Epidermal melanocyte (primary cell): ENCODE measurements around the gene MCM8.

Experiments
- DNase-seq: peaks from one replicate; pipeline ENCODE4 v3.0.0; 2011; ENCODE audit warnings: low spot score; ENCODE audit not compliant: insufficient read length

MCM8 gene

DNA sequence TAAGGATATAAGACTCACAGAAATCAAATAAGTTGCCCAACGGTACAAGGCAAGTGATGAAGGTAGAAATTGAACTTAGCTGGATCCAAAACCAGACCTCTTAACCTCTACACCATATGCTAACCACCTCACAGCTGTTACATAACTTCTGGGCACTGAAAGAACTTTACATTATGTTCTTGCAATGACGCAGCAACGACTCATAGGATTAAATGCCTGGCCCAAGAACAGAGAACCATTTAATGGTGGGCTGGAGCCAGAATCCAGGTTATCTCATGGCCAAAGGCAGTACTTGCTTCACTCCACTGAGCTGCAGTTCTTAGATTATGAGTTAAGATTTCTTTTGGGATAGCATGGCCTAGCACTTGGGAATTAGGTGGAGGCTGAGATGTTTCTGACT, 4.5 kb upstream of the MCM8 start:
- no peak for DNase-seq

DNA sequence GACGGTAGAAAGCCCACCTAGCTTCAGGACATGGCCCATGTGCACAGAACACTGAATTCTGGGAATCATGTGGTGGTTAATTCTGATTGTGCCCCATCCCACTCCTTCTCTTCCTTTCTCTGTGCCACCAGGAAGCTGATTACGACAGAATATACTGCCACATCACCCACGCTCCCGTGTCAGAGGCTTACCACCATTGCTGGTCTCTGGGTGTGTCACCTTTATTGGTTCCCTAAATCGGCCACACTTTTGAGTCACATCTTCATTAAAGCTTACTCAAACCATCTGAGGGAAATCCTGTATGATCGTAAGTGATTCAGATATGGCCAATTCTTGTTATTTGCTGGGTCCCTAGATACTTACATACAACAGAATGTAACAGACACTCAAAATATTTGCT, 3.2 kb upstream of the MCM8 start:
- no peak for DNase-seq

DNA sequence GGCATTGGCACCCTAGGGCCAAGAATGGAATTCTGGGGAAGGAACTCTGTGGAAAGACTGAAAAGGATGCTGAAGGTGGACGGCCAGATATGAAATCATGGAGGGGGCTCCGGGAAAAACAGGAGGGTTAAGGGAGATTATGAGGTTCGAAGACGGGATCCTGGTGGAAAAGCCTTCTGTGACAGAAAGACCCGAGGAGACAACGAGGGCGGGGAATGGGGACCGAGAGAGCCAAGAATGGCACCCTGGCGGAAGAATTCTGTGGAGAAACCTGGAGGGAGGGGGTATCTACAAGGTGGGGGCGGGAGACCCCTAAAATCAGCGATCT, 545 bp upstream of the MCM8 start:
- DNase-seq = no peak

DNA sequence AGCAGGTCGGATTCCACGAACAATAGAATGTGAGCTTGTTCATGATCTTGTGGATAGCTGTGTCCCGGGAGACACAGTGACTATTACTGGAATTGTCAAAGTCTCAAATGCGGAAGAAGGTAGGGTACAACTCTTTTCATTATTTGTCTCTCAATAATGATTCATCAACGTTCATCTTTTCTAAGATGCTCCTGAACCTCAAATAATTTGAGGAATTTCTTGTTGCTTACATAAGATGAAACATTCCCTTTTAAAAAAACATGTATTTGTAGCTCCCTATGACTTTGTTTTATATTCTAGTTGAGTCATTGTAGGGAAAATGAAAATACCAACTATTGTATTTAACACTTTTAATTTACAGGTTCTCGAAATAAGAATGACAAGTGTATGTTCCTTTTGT, 17.0 kb downstream of the MCM8 start:
- DNase-seq = no peak

DNA sequence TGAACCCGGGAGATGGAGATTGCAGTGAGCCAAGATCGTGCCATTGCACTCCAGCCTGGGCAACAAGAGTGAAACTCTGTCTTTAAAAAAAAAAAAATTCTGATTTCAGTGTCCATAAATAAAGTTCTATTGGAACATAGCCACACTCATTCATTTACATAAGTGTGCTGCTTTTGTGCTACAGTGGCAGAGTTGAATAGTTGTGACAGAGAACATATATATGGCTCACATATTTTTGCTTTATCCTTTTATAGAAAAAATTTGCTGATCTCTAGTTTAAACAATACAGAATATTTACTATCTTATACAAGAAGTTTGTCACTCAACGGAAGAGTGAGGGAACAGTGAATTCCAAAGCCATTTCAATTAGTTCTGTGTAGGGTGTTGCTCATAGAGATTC, 18.0 kb downstream of the MCM8 start:
- DNase-seq = no peak

DNA sequence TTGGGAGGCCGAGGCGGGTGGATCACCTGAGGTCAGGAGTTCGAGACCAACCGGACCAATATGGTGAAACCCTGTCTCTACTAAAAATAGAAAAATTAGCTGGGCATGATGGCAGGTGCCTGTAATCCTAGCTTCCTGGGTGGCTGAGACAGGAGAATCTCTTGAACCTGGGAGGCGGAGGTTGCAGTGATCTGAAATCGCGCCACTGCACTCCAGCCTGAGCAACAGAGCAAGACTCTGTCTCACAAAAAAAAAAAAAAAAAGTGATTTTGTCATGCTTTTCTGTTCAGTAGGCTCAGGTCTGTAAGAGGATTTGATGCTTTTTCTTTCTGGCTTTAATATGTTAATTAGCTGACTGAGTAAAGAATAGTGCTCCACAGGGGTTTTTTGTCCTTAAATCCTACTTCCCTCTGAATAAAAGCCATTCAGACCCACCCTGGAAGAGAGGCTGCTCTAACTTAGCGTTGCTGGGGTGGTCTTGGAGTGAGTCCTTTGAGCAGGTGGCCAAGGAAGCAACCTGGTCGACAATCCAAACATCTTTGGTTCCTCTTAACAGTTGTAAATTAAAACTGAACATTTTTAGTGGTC, 19.0 kb downstream of the MCM8 start:
- no peak for DNase-seq

DNA sequence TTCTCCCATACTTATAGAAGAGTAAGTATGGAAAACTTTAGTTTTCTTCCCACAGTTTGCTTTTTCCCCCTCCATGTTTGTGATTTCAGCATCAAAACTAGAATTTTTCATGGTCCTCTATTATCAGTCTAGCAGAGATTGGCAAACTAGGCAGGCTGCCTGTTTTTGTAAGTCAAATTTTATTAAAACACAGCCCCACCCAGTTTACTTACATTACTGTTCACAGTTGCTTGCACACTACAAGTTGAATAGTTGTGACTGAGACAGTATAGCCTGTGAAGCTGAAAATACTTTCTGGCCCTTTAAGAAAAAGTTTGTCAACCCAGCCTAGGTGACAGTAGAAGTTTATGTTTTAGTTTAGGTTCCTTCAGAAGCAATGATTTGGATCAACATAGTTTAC, 19.5 kb downstream of the MCM8 start:
- no peak for DNase-seq

DNA sequence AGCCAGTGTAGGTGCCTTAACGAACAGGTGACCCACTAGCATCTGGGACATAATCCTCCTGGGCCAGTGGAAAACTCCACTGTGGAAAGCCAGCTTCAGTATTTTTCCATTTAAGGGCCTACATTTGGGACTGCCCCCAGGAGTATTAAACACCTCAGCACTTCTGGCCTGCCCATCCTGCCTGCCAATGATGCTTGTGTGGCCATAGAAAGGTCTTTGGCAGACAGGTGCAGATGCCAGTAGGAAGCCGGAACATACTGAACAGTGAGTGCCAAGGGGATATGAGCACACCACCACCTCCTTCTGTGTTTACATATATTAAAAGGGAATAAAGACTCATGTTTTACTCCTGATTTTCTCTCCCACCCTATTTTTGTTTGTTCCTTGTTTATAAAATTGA, 19.9 kb downstream of the MCM8 start:
- DNase-seq = no peak

DNA sequence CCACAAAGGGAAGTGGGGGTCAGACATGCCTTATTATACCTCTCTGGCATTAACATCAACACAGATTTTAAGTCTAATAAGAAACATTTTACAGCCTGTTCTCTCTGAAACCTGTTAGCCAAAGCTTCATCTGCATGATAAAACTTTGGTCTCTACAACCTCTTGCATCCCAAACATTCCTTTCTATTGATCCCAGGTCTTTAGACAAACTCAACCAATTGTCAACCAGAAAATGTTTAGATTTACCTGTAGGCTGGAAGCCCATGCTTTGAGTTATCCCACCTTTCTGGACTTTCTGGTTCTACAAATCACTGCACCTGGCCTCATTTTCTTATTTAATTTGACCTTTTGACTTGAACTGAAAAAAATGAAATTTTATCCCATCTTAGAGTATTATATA, 20.8 kb downstream of the MCM8 start:
- DNase-seq = no peak

DNA sequence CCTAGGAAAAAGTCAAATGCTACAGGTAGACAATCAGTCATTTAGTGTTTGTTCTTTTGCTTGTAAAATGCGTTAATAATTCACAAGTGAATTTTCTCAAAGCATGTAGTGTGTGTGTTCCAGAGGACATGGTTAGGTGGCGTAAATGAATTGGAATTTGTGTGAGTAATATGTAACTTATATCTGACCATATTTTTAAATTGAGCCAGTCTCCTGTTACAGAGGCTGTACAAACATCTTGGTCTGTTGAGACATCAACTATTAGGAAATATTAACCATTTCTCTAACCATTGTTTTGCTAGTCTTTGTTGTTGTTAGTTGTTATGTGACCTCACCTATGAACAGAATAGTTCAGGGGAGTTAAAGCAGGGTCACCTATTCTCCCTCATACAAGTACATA, 22.7 kb downstream of the MCM8 start:
- DNase-seq = no peak

DNA sequence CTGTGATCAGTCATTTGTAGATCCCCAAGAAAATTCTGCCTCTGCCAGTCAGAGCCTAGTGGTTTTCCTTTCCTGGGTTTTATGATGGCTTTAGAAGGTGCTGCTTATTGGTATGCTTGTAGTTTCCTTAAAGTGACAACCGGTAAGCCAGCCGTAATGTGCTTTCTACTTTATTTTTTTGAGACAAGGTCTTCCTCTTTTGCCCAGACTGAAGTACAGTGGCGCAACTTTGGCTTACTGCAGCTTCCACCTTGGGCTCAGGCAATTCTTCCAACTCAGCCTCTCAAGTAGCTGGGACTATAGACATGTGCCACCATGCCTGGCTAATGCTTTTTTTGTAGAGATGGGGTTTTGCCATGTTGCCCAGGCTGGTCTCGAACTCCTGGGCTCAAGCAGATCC, 23.5 kb downstream of the MCM8 start:
- DNase-seq = no peak

DNA sequence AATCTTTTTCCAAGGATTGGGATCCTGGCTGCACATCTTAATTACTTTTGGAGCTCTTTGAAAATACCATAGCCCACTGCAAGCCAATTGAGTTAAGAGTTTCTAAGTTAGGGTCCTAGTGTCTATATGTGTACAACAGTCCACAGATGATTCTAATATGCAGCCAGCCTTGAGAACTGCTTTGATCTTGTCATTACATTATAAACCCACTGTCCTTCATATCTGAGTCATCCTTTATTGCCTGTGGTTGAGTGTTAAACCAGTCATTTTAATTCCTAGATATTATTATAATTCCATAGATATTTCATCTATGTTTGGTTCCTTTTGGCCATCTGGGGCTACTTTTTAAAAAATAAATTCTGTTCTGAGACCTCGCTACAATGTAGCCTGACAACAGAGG, 24.1 kb downstream of the MCM8 start:
- DNase-seq = no peak

DNA sequence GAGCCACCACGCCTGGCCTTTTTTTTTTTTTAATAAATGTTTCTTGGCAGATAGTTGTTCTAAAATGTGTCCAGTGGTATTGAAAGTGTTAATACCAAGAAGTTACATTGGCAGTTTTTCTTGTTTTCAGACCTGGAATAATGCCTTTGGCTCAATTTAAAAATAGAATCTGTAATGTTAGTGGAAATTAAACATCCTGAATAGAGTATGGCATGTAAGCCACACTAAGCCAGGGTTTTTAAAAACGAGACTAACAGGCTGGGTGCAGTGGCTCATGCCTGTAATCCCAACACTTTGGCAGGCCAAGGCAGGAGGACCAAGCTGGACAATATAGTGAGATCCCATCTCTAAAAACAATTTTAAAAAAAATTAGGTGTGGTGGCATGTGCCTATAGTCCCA, 25.3 kb downstream of the MCM8 start:
- DNase-seq = no peak

DNA sequence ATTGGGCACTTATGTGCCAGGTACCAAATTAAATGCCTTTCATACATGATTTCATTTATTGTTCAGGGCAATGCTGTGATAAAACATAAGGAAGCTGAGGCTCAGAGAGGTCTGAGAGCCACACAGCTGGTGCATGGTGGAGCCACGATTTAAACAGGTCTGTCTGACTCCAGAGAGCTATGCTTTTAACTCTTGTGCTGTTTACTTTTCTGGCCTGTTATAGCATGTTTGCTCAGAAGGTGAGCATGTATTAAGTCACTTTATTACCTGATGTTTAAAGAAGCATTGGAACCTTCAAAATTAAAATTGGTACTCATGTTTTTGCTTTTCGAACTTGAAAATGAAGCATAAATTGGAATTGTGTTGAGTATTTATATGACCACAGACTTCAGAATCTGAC, 26.8 kb downstream of the MCM8 start:
- DNase-seq = no peak

DNA sequence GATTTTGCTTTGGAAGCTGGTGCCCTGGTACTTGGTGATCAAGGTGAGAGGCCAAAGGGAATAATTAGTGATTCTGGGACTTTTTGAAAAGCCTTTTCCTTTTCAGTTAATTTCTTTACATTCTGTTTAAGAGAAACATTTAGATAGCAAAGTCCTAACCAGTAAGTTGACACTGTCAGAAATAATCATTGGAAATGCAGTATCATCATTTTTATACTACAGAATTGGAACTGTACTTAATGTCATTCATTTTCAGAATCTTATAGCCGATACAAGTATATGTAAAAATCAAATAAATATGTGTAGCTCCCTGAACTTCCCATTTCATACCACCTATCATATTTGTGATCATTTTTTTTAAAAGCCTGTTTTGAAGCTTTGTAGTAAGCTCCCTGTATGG, 27.5 kb downstream of the MCM8 start:
- no peak for DNase-seq

DNA sequence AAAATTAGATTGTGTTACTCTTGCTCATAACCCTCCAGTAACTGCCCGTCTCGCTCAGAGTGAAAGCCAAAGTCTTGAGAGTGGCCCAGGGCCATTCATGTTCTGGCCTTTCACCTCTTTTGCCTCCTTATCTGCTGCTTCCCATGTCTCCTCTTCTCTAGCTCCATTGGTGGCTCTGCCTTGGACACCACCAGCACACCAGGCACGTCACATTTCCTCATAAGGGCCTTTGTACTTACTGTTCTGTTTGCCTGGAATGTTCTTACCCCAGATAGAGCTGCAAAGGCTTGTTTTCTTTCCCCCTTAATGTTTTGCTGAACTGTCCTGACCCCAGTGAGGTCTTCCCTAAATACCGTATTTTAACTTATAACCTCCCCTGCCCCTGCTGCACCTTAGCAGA, 29.3 kb downstream of the MCM8 start:
- no peak for DNase-seq

DNA sequence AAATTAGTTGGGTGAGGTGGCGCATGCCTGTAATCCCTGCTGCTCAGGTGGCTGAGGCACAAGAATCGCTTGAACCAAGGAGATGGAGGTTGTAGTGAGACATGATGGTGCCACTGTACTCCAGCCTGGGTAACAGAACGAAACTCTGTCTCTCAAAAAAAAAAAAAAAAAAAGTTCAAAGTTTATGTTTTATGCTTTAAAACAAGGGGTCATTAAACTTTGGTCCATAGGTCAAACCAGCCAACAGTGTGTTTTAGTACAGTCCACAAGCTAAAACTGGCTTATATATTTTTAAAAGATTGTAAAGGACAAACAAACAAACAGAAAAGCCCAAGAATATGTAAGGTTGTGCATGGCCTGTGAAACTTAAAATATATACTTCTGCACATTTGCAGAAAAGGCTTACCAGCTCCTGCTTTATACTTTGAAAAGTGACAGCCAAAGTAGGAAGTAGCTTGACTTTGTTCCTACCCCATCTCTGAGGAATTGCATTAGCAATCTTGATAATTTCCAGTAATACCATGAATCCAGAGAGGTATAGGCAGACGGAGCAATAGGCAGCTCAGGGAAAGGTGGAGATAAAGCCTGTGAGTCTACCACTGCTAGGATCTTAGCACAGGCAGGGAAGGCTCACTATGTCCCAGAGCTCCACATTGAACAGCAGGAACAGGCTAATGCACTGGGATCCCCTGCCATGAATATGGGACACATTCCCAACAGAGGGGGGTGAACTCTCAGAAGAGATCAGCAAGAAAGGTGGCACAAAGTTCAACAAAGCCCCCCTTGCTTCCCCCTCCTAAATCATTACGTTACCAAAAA, 30.5 kb downstream of the MCM8 start:
- no peak for DNase-seq

DNA sequence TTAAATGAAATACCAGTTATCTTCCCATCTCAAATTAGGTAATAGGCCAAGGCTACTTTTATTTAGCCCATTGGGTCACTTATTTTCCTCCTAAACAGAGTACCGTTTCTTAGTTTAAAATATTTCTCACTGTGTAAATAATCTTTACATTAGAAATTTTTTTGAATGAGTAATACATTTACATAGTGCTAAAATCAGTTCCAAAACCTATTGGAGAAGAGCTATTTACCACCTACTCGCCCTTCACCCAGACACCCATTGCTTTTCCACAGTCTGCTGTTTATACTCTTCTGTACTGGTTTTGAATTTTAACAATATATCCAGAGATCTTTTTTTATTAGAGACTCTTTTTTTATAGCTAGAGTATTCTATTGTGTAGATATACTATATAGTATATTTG, 36.9 kb downstream of the MCM8 start:
- DNase-seq = no peak

DNA sequence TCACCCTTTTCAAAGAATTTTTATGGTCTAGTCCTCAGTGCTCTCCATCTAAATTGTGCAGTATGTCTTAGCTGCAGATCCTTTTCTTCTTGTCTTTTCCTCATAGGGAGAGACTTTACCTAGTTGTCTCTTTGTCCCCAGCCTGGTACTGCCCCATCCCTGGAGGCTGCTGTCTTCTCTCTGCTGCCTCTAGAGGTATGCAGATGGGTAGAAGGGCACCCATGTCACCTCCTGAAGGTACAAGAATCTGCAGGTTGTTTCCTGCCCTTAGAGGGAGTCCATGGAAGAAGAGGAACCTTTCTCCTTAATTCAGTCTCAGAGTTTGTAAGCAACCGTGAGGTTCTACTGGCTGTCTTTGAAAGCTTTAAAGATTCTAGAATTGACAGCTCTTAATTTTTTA, 39.1 kb downstream of the MCM8 start:
- DNase-seq = no peak

DNA sequence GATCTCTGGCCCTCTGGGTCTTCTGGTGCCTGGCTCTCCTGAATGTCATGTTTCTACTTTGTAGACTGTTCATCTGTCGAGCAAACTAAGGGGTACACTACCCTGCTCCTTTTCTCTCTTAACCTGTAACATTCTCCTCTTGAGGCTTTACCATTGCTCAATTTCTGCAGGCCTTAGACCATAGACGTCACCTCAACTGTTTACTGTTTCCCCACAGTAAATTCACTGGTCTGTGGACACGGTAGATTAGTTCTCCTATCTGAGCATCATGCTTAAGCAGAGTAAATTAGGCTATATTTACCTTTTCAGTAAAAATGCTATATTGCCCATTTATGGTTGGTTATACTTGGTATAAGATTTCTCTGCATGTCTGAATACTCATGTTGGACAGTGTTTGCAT, 40.5 kb downstream of the MCM8 start:
- no peak for DNase-seq

DNA sequence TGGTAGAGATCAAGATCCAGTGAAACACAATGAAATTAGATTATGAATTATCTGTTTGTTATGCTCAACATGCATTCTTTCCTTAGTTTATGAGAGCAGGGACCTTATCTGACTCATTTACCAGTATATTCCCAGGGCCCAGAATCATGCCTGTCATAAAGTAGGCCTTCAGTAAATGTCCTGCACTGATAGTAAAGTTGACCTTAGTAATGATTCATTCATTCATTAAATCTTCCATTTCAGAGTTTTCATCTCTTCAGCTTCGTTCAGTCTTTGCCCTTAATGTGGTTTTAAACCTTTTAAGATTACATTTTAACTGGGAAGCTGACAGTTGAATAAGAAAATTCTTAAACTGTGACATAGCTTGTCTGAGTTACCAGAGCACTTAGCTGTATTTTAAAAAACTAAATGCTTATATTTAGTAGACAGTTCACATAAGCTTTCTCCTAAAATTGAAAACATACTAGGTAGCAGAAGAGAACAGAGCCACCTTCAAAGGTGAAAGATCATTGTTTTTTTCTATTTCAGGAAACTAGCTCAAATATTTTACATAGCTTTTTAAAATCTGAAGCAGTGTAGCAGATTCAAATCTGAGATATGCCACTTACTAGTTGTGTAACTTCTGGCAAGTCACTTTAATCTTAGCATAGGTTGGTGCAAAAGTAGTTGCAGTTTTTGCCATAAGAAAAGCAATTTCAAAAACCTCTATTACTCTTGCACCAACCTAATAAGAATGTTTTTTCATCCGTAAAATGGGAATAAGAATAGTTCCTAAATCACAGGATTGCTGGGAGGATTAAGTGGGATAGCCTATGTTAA, 41.4 kb downstream of the MCM8 start:
- DNase-seq = no peak

DNA sequence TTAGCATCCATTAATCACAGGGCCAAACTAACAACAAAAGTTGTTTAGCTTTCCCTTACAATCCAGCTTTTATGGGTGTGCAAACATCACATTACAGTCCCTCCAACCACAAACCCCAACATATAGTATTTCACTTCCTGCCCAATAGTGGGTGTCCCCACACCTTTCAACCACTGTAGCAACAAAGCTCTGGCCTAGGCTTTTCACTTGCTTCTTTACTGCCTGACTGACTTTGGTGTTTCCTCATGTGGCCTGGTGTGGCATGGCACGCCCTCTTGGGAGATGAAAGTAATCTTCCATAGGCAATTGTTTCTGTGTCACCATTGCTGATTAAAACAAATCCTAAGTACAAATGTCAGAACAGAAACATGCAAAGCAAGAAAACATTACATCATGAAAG, 46.3 kb downstream of the MCM8 start:
- no peak for DNase-seq

DNA sequence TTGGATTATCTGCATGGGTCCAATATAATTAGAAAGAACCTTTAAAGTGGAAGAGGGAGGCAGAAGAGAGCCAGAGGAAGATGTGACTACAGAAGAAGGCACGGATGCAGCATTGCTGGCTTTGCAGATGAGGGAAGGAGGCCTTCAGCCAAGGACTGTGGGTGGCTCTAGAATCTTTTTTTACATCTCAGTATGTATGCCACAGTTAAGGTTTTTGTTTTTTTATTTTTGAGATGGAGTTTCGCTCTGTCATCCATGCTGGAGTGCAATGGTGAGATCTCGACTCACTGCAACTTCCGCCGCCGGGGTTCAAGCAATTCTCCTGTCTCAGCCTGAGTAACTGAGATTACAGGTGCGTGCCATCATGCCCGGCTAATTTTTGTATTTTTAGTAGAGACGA, 49.3 kb downstream of the MCM8 start:
- no peak for DNase-seq
